Fibroblast of gingiva (primary cell): ENCODE measurements around the gene CRYBG1.
"Not testable (repeated sequence)": the region's sequence is repeated elsewhere in the genome, so short reads cannot be mapped to it uniquely, and the experiment has no call there.

Experiments used
- DNase-seq: peaks from one replicate; pipeline ENCODE4 v3.0.0-alpha.2; 2011; ENCODE audit warnings: low read depth

CRYBG1 gene

DNA sequence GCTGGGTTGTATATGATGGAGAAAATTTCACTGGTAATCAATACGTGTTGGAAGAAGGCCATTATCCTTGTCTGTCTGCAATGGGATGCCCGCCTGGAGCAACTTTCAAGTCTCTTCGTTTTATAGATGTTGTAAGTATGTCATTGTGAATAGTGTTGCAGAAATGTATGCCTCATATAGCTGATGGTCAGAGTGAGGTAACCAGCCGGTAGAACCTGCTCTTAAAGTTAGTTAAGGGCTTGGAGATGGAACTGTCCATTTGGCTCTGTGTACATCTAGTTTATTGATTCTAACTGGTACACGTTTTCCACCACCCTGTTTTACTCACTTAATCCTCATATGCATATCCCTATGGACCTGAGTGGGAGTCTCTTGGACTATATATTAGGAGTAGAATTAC is 195.2 kb downstream of the CRYBG1 start:
- DNase-seq = no peak

- peak; percentile 32 for DNase-seq
Measured at GRCh38 chr6:106556368-106556960, 195.9 kb downstream of the CRYBG1 start.

GRCh38 chr6:106557837-106558236 is 197.3 kb downstream of the CRYBG1 start:
- DNase-seq = peak; percentile 43

DNA sequence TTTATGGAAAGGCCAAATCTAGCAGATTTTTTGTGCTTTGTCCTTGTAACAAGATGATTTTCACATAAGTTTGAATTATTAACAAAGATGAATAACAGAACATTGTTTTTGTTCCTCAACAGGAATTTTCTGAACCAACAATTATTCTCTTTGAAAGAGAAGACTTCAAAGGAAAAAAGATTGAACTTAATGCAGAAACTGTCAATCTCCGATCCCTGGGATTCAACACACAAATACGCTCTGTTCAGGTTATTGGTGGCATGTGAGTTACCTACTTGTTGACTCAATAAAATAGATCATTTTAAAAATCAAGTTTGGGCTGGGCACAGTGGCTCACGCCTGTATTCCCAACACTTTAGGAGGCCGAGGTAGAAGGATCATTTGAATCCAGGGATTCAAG is 197.8 kb downstream of the CRYBG1 start:
- DNase-seq = no peak

DNA sequence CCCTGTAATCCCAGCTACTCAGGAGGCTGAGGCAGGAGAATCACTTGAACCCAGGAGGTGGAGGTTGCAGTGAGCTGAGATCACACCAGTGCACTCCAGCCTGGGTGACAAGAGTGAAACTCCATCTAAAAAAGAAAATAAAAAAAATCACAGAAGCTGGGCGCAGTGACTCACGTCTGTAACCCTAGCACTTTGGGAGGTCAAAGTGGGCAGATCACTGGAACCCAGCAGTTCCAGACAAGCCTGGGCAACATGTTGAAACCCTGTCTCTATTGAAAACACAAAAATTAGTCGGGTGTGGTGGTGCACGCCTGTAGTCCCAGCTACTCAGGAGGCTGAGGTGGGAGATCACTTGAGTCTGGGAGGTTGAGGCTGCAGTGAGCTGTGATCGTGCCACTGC is 199.1 kb downstream of the CRYBG1 start:
- not testable (repeated sequence) for DNase-seq

DNA sequence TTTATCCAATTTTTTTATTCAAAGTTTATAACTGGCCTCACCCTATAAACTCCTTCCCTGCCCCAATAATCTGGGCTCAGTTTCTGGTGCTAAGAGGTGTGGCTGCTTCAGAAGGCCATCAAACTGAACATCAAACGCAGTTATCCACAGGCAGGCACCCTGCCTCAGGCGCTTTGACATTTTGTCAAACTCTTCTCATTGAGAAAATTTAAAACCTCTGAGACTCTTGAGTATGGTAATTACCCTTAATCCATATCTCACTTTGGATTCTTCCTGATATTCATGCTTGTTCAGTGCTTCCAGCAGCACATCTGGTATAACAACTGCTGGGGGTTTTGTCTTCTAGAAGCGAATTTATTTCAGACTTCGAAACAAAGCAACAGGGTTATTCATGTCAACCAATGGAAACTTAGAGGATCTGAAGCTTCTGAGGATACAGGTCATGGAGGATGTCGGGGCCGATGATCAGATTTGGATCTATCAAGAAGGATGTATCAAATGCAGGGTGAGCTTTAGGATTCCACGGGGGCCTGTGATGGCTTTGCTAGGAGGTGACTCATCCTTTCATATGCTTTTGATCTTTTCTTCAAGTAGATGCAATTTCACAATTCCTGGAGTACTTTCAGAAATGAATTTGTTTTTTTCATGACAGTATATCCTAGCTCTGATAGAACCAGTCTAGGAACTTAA is 200.6 kb downstream of the CRYBG1 start:
- peak; percentile 82 for DNase-seq

GRCh38 chr6:106561686-106562405 is 201.3 kb downstream of the CRYBG1 start:
- DNase-seq = peak; percentile 75

GRCh38 chr6:106563614-106564013 is 203.1 kb downstream of the CRYBG1 start:
- peak; percentile 27 for DNase-seq

GRCh38 chr6:106564476-106564875 is 204.0 kb downstream of the CRYBG1 start:
- no peak for DNase-seq

DNA sequence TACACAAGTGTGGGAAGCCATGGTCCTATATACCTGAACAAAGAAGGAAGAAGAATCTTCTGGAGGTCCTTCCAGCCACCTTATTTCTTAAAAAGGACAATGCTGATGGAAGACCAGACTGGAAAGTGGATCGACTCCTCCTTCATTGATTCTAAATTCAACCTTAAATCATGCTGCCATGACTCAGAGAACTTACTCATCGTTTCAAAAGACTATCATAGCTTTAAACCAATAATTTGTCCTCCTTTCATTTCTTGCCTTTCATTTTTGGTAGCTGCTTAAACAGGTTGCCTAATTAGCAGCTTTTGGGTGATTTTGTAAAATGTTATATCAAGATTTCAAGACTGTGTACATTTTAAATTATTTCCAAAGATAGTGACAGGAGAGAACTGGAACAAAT is 208.0 kb downstream of the CRYBG1 start:
- no peak for DNase-seq

GRCh38 chr6:106569428-106569827 is 208.9 kb downstream of the CRYBG1 start:
- no peak for DNase-seq

DNA sequence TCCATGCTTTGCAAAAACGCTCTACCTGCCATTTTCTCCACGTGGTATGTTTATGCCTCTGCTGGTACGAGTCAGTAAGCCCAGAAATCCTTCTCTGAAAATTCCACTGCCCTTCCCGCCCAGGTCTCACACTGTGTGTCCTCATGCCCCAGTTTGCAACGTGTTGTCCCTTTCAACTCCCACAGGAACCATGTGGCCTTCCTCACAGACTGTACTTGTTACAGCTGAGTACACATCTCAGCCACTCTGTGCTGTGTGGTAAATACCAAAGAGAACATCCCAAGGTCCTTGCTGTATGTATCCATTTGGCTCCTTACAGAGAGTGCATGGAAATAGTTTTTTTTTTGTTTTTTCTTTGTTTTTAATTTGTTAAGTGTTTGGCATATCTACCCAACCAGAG is 211.9 kb downstream of the CRYBG1 start:
- no peak for DNase-seq

DNA sequence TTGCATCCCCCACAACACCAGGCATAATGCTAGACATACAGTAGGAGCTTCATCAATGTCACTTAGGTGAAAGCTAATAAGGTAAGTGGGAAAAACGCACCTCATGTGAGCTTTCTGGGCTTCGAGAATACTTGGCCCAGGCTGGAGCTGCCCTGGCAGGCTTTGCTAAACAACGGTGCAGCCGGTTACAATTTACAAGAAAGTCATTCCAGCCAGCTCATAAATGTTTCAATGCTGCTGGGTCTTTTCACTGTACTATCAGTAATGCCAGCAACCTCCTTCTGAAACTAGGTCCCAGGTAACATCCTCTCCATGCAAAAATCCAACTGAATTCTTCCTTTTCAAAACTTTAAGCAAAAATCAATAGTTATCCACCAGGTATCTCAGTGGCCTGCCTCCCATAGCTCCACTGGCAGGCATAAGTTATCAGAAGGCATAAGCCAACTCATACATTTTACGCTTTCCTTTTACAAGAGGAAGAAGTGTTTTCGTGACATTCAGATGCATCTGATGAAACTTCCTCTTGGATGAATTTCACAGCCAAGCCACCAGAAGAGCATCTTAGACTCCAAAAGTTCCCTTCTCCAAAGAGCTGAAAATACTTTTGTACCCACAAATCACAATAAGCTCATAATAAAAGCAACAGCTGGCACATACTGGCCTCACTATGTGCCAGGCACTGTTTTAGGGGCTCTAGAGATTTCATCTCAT is 212.5 kb downstream of the CRYBG1 start:
- DNase-seq = peak; percentile 20

DNA sequence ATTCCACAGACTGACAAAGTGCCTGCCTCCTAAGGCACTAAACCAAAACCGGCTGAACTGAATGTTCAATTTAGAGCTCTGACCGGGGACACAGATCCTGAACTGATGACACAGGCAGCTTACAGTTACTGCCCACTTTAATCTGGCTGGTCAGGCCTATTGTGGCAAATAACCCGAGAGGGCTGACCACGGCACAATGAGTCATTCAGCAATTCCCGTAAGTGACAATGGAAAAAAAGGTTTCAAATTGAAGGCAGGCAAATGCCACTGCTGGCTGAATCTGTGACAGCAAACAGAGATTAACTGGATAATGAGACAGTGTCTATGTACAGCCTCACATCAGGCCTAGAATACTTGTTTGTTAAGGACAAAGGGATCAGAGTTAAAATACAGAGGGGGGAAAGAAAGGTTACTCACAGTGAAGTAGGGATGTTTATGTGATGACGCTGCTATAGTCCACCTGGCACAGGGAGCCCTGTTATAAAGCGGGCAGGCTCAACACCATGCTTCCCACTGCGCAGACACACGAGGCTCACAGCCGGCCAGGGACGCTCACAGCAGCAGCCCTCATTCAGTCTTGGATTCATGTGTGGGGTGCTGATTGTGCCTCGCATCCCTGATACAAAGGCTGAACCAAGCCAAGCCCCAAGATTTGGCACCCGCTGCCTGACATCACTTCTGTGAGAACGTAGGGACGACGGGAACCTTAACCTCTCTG is 214.4 kb downstream of the CRYBG1 start:
- peak; percentile 85 for DNase-seq

DNA sequence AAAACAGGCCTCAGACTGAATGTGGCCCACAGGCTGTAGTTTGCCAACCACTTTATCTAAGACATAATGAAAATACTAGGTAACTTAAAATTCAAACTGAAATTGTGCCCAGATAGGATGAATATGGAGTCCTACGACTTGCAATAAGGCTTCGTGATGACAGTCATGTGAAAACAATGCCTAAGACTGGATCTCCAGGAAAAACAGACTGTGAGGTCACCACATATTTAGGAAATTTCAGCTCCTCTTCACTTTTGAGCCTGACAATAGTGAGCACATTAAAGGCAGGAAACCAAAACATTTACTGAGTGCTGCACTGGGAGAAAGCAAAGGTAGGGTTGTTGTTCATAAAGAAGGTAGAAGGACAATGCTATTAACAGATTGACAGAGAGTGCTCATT is 218.8 kb downstream of the CRYBG1 start:
- DNase-seq = no peak

DNA sequence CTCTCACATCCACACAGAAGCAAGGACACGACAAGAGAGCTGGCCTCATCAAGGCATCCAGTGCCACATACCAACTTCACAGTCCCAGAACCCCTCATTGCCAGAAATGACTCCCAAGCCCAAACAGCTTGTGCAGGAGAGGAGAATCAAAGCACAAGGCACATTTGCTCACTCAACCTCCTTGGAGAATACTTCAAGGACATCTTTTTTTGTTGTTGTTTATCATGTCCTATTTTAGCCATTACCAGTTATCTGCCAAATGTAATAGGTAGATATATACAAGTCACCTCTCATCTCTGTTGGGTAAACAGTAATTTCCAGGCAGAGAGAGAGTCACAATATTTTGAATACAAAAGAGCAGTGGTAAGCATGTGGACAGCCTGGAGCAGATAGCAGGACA is 221.0 kb downstream of the CRYBG1 start:
- no peak for DNase-seq

DNA sequence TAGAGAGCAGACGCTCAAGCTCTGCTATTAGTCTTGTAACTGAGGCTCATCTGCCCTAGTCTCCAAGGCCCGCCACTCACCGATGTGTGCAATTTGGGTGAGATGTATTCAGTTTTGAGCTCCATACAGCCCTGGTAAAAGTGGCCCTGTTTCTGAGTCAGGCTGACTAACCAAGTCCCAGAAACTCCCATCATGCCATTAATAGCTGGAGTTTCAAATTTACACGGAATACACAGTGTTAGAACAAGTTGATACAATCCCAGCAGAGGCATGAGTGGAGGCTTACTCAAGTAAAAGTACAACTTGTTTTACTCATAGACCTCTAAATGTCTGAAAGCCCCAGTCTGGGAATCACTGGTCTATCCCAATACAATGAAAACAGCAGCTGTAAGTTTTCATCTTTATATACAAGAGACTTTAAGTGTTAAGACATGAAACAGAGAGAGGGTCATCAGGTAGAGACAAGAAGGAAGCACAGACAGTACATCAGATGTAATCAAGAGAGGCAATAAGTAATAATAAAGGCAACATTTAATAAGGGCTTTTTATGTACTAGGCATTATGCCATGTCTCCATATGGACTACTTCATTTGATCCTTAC is 226.4 kb downstream of the CRYBG1 start:
- DNase-seq = no peak

GRCh38 chr6:106588937-106589336 is 228.4 kb downstream of the CRYBG1 start:
- not testable (repeated sequence) for DNase-seq

GRCh38 chr6:106591111-106591825 is 230.8 kb downstream of the CRYBG1 start:
- DNase-seq = peak; percentile 90

DNA sequence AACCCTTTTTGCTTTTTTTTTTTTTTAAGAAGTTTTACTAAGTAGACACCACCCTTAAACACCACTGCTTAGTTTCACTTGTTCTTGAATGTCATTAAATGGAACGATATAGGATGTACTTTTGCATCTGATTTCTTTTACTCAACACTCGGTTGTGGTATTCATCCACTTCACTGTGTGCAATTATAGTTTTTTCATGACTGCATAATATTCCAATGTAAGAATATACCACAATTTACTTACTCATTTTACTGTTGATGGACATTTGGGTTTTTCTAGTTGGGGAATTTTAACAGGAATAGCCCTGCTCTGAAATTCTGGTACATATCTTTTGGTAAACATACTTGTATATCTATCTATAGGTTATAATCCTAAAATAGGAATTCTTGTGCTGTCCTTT is 238.9 kb downstream of the CRYBG1 start:
- DNase-seq = no peak

DNA sequence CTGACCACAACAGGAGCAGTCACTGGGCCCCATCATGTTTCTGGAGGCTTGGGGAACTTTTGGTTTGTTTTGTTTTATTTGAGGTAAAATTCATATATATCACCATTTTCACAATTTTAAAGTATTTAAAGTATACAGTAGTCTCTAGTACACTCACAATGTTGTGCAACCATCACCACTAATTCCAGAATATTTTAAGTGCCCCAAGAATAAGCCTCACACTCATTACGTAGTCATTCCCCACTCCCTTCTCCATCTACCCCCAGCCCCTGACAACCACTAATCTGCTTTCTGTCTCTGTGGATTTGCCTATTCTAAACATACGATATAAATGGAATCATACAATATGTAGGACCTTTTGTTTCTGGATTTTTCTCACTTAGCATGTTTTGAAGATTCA is 239.8 kb downstream of the CRYBG1 start:
- no peak for DNase-seq
